GM15510 (cell line): ENCODE measurements around the gene KCNAB1.

Experiments used
- POLR2A ChIP-seq: IDR thresholded peaks from 3 replicates; pipeline ENCODE4 v1.6.1; 2011; ENCODE audit warnings: borderline replicate concordance; ENCODE audit not compliant: insufficient read length; ENCODE audit errors: extremely low read depth

KCNAB1 gene

GRCh38 chr3:156586905-156587759 lies 466.8 kb downstream of the KCNAB1 start:
- TF ChIP-seq POLR2A = no peak

- TF ChIP-seq POLR2A = no peak
These were observed 467.3 kb downstream of the KCNAB1 start for GRCh38 chr3:156587760-156588069.
